Measurements from ENCODE around the gene ENTHD1. TPM values are rescaled to one million over a fixed set of nuclear protein-coding genes. Genes with fewer than 3 reads are reported as not detected.

ENTHD1 gene
- total and polyA plus RNA-seq, 8 donors, result not detected

GRCh38 chr22:39832627-39833074, 60.9 kb downstream of the ENTHD1 start:
- intact Hi-C loops (cut with DNase I; ENCODE audit: low total_unique reads), result no loop called here

DNA sequence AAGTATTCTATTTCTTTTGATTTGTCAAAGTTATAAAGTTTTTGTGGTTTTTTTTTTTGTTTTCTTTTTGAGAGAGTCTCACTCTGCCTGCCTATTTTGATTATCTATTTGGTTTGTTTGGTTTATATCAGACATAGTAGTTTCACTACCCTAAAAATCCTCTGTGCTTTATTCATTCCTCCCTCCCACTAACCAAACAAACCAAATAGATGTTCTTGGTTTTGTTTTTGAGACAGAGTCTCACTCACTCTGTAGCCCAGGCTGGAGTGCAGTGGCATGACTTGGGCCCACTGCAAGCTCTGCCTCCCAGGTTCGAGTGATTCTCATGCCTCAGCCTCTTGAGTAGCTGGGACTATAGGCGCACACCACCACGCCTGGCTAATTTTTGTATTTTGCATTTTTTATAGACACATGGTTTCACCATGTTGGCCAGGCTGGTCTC, 67.9 kb downstream of the ENTHD1 start:
- intact Hi-C loops (cut with DNase I; ENCODE audit: low total_unique reads), result no loop called here
- 78 to 91% (median 84%) methylated on average over 3 of the region's 3 CpGs for WGBS, 5 donors
- Histone ChIP-seq H3K27me3 (peaks cover 0 to 18% (median 0%) of the 10 kb centered on the region in 3 donors), H3K9me3 (no peaks in the 10 kb centered on the region), H3K27ac (no peak overlapping the region), H3K4me1 (no peaks in the 10 kb centered on the region), H3K4me3 (no peak overlapping the region), H3K36me3 (no peaks in the 10 kb centered on the region)
- TF ChIP-seq, protein P1, sequence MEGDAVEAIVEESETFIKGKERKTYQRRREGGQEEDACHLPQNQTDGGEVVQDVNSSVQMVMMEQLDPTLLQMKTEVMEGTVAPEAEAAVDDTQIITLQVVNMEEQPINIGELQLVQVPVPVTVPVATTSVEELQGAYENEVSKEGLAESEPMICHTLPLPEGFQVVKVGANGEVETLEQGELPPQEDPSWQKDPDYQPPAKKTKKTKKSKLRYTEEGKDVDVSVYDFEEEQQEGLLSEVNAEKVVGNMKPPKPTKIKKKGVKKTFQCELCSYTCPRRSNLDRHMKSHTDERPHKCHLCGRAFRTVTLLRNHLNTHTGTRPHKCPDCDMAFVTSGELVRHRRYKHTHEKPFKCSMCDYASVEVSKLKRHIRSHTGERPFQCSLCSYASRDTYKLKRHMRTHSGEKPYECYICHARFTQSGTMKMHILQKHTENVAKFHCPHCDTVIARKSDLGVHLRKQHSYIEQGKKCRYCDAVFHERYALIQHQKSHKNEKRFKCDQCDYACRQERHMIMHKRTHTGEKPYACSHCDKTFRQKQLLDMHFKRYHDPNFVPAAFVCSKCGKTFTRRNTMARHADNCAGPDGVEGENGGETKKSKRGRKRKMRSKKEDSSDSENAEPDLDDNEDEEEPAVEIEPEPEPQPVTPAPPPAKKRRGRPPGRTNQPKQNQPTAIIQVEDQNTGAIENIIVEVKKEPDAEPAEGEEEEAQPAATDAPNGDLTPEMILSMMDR (IDR thresholded peaks at IDR 0.05), result no peak
- TF ChIP-seq POLR2AphosphoS5 (IDR thresholded peaks at IDR 0.05) (no peak), EP300 (IDR thresholded peaks at IDR 0.05) (no peak), POLR2A (IDR thresholded peaks at IDR 0.05) (no peak)
- DNase-seq, result no peak

More at GRCh38 chr22:39832627-39833074, 60.9 kb downstream of the ENTHD1 start:
- TF ChIP-seq, protein P1 (IDR thresholded peaks at IDR 0.05), result no peak
- TF ChIP-seq POLR2A (IDR thresholded peaks at IDR 0.05) (no peak), POLR2AphosphoS5 (IDR thresholded peaks at IDR 0.05) (no peak)
- DNase-seq, result peak in 1 of 2 donors; percentile 4
- Histone ChIP-seq H3K36me3 (no peaks in the 10 kb centered on the region), H3K4me1 (no peaks in the 10 kb centered on the region), H3K27ac (no peak overlapping the region), H3K9me3 (no peaks in the 10 kb centered on the region), H3K27me3 (peaks cover 0 to 49% (median 3%) of the 10 kb centered on the region in 3 donors), H3K4me3 (no peak overlapping the region)
- 49 to 60% (median 55%) methylated on average over 7 of the region's 7 CpGs for WGBS, 5 donors

GRCh38 chr22:39821008-39821407, 72.6 kb downstream of the ENTHD1 start:
- intact Hi-C loops (cut with DNase I; ENCODE audit: low total_unique reads), result no loop called here
- WGBS, 5 donors, result 69 to 88% (median 81%) methylated on average over 3 of the region's 3 CpGs
- TF ChIP-seq POLR2A (IDR thresholded peaks at IDR 0.05), result no peak
- TF ChIP-seq POLR2AphosphoS5 (IDR thresholded peaks at IDR 0.05), result no peak
- TF ChIP-seq, protein P1 (IDR thresholded peaks at IDR 0.05), result no peak
- no peak for TF ChIP-seq EP300 (IDR thresholded peaks at IDR 0.05)
- Histone ChIP-seq H3K4me3 (no peak overlapping the region), H3K27me3 (peaks cover 0 to 21% (median 0%) of the 10 kb centered on the region in 3 donors), H3K36me3 (no peaks in the 10 kb centered on the region), H3K27ac (no peak overlapping the region), H3K4me1 (no peaks in the 10 kb centered on the region), H3K9me3 (no peaks in the 10 kb centered on the region)
- no peak for DNase-seq

DNA sequence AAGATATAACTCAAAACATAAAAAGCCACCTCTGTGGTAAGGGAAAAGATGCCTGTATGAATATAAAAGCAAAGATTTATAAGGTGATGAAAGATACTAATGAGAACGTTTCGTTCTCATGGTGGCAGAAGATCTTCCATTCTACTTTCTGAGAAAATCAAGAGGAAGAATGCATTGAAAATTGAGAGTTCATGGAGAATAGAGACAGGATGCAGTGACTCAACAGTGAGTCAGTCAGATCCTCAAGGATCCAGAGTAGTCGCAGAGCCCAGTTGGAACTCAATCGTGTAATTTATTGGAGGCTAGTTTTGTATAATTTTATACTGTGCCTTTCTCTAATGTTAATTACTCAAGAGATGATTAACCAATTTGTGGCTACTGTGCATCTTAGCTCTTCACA, 73.3 kb downstream of the ENTHD1 start:
- H3K36me3 ChIP-seq, result no peaks in the 10 kb centered on the region
- H3K4me1 ChIP-seq, result no peaks in the 10 kb centered on the region
- TF ChIP-seq POLR2A (IDR thresholded peaks at IDR 0.05) (no peak), POLR2AphosphoS5 (IDR thresholded peaks at IDR 0.05) (no peak), EP300 (IDR thresholded peaks at IDR 0.05) (no peak)
- TF ChIP-seq, protein P1 (IDR thresholded peaks at IDR 0.05), result no peak
- no peak for DNase-seq
- no peak overlapping the region for H3K4me3 ChIP-seq
- 67 to 77% (median 74%) methylated on average over 4 of the region's 4 CpGs for WGBS, 5 donors
- intact Hi-C loops (cut with DNase I; ENCODE audit: low total_unique reads), result no loop called here
- H3K27ac ChIP-seq, result no peak overlapping the region
- H3K9me3 ChIP-seq, result no peaks in the 10 kb centered on the region
- H3K27me3 ChIP-seq, result peaks cover 0 to 21% (median 0%) of the 10 kb centered on the region in 3 donors

Data from stomach (tissue), 9 donors.